ENCODE measurements around the gene KIF17.

The KIF17 gene

GRCh38 chr1:20710469-20711284 is 7.1 kb downstream of the KIF17 start:
- DNase-seq (ENCODE audit: low read depth): no peak

GRCh38 chr1:20709868-20710267 is 7.9 kb downstream of the KIF17 start:
- DNase-seq (ENCODE audit: low read depth): no peak

- DNase-seq (ENCODE audit: low read depth): no peak
These were observed 8.9 kb downstream of the KIF17 start for GRCh38 chr1:20708891-20709290.

- no peak for DNase-seq (ENCODE audit: low read depth)
These were observed 9.8 kb downstream of the KIF17 start for GRCh38 chr1:20708057-20708456.

- DNase-seq (ENCODE audit: low read depth): no peak
These were observed 11.0 kb downstream of the KIF17 start for GRCh38 chr1:20706841-20707240.

- DNase-seq (ENCODE audit: low read depth): no peak
These were observed 12.5 kb downstream of the KIF17 start for GRCh38 chr1:20705203-20705755.

- no peak for DNase-seq (ENCODE audit: low read depth)
These were observed 13.2 kb downstream of the KIF17 start for GRCh38 chr1:20704390-20705202.

- no peak for DNase-seq (ENCODE audit: low read depth)
These were observed 14.6 kb downstream of the KIF17 start for GRCh38 chr1:20703124-20703756.

- no peak for DNase-seq (ENCODE audit: low read depth)
These were observed 15.4 kb downstream of the KIF17 start for GRCh38 chr1:20702416-20702815.

- DNase-seq (ENCODE audit: low read depth): no peak
These were observed 16.0 kb downstream of the KIF17 start for GRCh38 chr1:20701847-20702246.

GRCh38 chr1:20701446-20701845 is 16.4 kb downstream of the KIF17 start:
- no peak for DNase-seq (ENCODE audit: low read depth)

- no peak for DNase-seq (ENCODE audit: low read depth)
These were observed 17.1 kb downstream of the KIF17 start for GRCh38 chr1:20700636-20701215.

- no peak for DNase-seq (ENCODE audit: low read depth)
These were observed 18.2 kb downstream of the KIF17 start for GRCh38 chr1:20699558-20699957.

GRCh38 chr1:20698195-20698910 is 19.5 kb downstream of the KIF17 start:
- no peak for DNase-seq (ENCODE audit: low read depth)

GRCh38 chr1:20697563-20697962 is 20.2 kb downstream of the KIF17 start:
- no peak for DNase-seq (ENCODE audit: low read depth)

- peak; percentile 48 for DNase-seq (ENCODE audit: low read depth)
These were observed 21.1 kb downstream of the KIF17 start for GRCh38 chr1:20696397-20697333.

GRCh38 chr1:20695515-20695914 is 22.3 kb downstream of the KIF17 start:
- DNase-seq (ENCODE audit: low read depth): no peak

GRCh38 chr1:20693623-20694022 is 24.2 kb downstream of the KIF17 start:
- no peak for DNase-seq (ENCODE audit: low read depth)

GRCh38 chr1:20691872-20692271 is 25.9 kb downstream of the KIF17 start:
- no peak for DNase-seq (ENCODE audit: low read depth)

- no peak for DNase-seq (ENCODE audit: low read depth)
These were observed 28.2 kb downstream of the KIF17 start for GRCh38 chr1:20689645-20690056.

Data from stimulated activated CD8-positive, alpha-beta memory T cell treated with anti-CD3 and anti-CD28 coated beads, Interleukin-12 subunit alpha, Interleukin-12 subunit beta, amount 100 ng/mL, for 1 hour (primary cell).